Caki2 (cell line): ENCODE measurements around the gene PDE10A. TPM values are rescaled to one million over a fixed set of nuclear protein-coding genes. Genes with fewer than 3 reads are reported as not detected.

Source experiments
- DNase-seq: peaks from one replicate; pipeline ENCODE4 v3.0.0-alpha.2; 2015; ENCODE audit warnings: low read depth
- in situ Hi-C: cut with HindIII; loops from 2 replicates; pipeline ENCODE4 v1.10.0; 2016; ENCODE audit warnings: low sequenced_read_pairs, low pct_unique_long_range_greater_than_20kb, mixed read lengths
- total RNA-seq: library from RNA; depleted of rRNA; stranded (reverse); fragments of >200 nt; shearing (Covaris generic); gene quantifications from 2 replicates; pipeline ENCODE4 v1.2.3, GENCODE V29; 2014; ENCODE audit warnings: low replicate concordance; rRNA removed

The PDE10A gene
- 0.32 and 4.6 TPM in 2 replicates for total RNA-seq

GRCh38 chr6:165662749-165663376 lies at the start of gene PDE10A:
Gene PDE10A, minus strand, starts transcription at chr6:165663241. Its CDS starts 430 bp downstream, at chr6:165662811.
- DNase-seq, result peak; percentile 69
- in situ Hi-C loops, result no loop called here

GRCh38 chr6:165708985-165709576 lies 46.0 kb upstream of the PDE10A start:
- no peak for DNase-seq
- in situ Hi-C loops, result no loop called here

DNA sequence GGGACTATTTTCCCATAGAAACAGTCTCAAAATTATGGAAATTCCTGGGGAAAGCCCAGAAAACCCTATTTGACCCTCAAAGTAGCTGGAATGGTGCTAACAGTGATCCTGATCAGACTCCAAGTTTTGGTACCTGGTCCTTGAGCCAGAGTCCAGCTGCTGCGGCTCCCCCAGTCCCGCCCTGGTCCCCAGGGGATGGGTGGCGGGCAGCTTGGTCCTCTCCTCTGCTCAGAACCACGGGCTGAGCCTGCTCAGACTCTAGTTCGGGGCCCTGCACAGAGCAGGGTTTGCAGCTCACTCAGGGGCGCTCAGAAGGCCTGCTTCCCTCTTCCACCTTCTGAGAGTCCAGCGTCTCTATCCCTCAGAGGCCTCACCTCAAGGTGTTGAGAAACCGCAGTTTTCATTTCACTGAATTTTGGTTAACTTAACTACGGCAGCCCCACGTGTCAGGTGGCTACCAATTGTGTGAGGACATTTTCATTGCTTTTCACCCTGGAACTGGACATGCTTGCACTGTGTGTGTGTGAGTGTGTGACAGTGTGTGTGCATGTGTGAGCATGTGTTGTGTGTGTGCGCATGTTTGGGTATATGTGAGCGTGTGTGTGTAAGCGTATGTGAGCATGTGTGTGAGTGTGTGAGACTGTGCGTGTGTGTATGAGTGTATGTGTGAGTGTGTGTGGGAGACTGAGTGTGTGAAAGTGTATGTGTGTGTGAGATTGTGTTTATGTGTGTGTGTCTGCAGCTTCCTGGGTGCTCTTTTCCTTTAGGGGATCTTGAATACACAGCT lies 44.2 kb upstream of the PDE10A start:
- in situ Hi-C loops, result no loop called here
- DNase-seq, result no peak

- in situ Hi-C loops, result no loop called here
- no peak for DNase-seq
Observed at GRCh38 chr6:165705941-165706340, 42.9 kb upstream of the PDE10A start.

DNA sequence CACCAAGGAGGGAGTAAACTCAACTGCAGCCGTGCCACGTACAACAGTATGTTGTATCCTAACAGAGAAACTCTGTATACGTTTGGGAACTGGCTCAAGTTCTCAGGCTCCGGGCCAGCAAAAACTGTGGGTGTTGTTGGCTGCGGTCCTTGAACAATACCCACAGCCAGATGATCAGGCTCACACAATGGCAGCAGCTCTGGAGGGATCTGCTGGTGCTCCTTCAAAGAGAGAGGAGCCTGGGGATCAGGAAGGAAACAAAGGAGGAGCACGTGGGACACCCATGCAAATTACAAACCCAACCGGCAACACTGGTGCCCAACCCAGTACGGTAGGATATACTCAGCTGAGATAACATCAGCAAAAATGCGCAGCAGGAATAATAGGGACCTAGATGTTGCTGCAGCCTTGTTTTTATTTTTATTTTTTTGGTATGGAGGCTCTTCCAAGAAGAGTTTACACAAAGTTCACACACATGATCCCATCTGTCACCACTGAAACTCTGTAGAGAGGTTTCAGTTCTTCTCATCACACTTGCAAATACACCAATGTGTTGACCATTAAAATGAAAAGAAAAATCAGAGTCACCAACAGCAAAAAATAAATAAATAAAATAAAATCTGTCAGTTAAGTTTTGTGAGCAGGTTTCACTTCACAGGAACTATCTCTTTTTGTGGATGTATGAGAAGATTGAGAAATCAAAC lies 41.2 kb upstream of the PDE10A start:
- no peak for DNase-seq
- in situ Hi-C loops, result no loop called here

DNA sequence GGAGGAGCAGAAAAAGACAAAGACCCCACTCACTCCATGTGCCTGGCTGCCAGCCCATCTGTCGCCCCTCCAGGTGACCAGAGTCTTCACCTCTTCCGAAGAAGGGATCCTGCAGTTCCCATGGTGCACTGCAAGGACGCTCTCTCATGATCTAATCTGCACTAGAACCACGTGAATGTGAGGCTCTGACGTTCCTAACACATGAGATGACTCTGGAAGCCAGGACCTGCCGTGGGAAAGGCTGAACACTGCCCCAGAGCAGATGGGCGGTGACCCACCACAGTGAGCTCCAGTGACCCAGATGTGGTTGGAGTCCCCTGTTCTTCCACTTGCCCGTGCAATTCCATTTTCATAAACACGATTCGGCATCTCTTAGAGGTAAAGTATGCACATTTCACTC lies 39.6 kb upstream of the PDE10A start:
- DNase-seq, result no peak
- in situ Hi-C loops, result no loop called here

DNA sequence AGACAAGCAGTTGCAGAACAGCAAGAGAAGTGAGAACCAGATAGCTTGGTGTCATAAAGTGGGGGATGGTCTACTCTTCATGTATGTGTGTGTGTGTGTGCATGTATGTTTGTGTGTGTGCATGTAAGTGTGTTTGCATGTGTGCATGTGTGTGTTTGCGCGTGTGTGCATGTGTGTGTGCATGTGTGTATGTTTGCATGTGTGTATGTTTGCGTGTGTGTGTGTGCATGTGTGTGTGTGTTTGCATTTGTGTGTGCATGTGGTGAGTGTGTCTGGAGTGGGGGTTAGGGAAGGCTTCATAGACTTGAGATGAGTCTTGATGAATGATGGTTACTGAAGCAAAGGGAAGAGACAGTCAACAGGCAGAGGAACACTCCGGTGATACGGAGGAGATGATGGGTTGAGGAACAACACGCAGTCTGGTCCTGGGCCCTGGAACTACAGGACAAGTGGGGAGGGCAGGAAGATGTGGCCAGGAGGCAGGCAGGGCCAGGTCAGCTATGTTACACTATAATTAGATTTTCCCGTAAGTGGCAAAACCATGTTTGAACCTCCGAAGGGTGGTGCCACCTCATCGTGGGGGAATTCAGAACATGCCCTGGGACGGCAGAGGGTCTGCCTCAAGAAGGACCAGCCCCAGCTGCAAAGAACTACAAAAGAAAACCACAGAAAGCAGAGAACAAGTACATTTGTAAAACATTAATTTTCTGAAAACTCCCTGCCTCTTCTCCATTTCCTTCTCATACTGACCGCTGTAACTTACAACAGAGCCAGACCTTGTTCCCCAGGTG lies 38.7 kb upstream of the PDE10A start:
- in situ Hi-C loops, result no loop called here
- peak; percentile 26 for DNase-seq

GRCh38 chr6:165701005-165701404 lies 38.0 kb upstream of the PDE10A start:
- in situ Hi-C loops, result no loop called here
- DNase-seq, result no peak

- in situ Hi-C loops, result no loop called here
Observed at GRCh38 chr6:165698868-165699267, 35.8 kb upstream of the PDE10A start.

DNA sequence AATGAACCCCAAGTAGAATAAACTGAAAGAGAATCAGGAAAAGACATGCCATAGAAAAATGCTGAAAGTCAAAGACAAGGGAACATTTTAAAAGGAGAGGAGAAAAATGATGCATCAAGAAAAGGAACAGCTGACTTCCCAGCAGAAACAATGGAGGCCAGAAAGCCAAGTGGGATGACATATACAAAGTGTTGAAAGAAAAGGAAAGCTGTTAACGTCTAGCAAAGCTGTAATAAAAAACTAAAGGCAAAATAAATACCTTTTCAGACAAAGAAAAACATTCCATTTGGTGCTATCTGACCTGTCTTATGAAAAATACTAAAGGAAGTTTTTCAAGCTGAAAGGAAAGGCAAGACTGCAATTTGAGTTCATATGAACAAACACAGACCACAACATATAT lies 34.1 kb upstream of the PDE10A start:
- in situ Hi-C loops, result no loop called here
- DNase-seq, result no peak

More at GRCh38 chr6:165698868-165699267, 35.8 kb upstream of the PDE10A start:
- no peak for DNase-seq

DNA sequence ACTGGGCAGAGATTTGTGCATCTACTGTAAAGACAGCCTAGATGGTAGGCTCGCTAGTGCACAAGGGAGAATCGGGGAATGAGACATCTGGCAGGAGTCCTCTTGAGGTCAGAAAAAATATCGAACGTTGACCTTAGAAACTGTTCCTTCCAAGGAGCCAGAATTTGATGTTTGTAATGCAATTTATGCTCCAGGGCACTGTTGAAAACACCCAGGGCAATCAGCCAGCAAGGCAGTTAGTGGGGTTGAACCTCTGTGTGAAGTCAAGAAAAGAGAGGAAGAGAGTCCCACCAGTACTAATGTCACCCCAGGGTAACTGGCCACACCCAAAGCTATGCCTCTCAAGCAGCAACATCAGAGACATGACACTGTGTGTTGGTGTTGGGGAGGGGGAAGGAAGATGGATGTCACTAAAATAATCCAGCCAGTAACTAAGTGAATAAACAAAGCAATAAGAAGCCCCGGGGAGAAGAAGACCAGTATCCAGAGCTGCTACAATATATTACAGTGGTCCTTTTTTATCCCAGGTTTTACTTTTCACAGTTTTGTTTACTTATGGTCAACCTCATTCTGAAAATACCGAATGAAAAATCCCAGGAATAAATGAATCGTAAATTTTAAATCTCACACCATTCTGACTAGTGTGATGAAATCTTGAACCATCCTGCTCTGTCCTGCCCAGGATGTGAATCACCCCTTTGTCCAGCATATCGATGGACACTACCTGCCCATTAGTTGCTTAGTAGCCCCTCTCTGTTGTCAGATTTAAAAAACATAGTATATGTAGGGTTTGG lies 32.9 kb upstream of the PDE10A start:
- in situ Hi-C loops, result no loop called here
- peak; percentile 29 for DNase-seq

DNA sequence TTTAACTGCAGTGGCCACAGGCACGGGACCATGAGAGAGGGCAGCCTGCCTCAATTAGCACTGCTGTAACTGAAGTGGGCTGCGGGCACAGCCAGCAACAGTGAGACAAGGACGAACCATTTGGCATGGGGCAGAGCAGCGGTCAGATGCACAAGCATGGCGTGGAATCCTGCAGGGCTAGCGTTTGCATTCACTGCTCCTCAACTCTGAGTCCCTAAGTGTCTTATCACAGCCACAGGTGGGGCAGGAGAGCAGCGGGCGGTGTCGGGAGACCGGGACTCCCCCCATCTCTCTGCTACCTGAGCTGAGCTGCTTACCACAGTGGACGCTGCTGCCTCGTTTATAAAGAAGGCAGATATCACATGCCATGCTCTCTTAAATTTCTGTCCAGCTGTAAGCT lies 31.3 kb upstream of the PDE10A start:
- in situ Hi-C loops, result no loop called here
- DNase-seq, result no peak

DNA sequence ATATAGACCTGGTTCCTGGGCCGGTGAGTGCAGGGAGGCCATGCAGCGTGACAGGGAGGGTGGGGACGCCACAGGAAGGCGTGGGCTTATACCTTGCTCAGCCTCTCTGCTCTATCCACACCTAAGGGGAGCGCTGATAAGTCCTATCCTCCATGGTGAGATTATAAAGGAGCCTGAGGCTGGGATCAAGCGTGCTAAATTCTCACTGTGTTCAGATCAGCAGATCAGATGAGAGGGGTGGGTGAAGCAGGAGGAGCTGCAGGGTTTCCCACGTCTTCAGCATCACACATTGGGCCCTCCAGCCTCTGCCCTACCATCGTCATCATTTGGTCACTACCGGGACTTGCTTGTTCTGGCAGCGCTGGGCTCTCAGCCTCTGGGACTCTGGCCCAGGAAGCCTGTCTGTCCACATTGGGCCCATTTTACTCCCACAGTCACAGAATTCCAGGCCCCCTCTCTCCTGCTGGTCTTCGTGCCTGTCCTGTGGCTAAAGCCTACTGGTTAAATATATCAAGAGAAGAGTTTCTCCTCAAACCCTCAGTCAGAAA lies 29.1 kb upstream of the PDE10A start:
- DNase-seq, result no peak
- in situ Hi-C loops, result no loop called here

- in situ Hi-C loops, result no loop called here
- DNase-seq, result no peak
Observed at GRCh38 chr6:165689699-165690098, 26.7 kb upstream of the PDE10A start.

DNA sequence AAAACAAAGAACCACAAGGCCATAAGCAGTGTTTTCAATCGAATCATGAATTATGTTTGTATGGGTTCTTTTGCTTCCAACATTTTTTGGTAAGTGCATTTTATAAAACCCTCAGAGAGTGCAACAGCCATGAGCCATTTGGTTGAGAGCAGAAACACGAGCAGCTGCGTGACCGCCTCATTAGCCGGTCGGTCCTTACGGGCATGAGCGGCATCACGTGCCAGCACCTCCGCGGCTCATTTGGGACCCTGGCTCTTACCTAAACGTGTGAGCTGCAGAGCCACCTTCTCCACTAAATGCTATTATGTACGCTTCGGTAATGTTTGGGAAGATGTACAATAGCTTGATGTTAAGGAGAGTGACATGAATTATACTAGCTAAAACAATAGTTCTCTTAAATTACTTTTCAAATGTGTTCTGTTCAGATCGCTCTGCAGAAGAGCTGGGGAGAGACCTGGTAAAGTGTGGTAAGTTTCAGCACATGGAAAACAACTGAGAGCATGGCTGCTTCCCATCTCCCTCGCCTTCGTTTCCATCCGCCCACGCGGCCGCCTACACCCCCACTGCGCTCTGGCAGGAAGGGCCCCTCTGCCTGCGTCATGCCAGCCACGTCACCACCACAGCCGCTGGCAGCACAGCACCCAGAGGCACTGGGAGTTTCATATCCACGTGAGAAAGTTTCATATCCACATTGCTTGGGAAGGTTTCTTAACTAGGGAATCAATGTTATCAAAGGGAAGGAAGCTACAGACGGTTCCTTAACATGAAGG lies 23.7 kb upstream of the PDE10A start:
- in situ Hi-C loops, result no loop called here
- no peak for DNase-seq

DNA sequence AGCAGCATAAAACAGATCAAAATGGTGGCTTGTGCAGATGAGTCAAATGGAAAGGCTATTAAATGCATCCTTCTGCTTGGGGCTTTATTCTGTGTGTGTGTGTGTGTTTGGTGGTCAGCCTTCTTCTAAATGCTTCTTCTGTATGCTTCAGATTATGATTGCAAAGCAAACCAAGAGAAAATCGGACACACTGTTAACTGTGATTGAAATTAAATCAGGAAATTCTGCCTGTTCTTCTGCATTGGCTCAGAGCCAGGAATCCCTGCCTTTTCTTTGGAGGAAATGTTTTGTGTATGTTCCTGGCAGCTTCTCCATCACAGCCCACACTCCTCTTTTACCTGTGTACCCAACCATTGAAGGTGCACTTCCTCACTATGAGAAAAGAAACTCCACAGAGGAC lies 22.3 kb upstream of the PDE10A start:
- DNase-seq, result no peak
- in situ Hi-C loops, result no loop called here
